ENCODE results near the gene PTPRCAP.
"Not testable (repeated sequence)": the region's sequence is repeated elsewhere in the genome, so short reads cannot be mapped to it uniquely, and the experiment has no call there.

PTPRCAP gene

DNA sequence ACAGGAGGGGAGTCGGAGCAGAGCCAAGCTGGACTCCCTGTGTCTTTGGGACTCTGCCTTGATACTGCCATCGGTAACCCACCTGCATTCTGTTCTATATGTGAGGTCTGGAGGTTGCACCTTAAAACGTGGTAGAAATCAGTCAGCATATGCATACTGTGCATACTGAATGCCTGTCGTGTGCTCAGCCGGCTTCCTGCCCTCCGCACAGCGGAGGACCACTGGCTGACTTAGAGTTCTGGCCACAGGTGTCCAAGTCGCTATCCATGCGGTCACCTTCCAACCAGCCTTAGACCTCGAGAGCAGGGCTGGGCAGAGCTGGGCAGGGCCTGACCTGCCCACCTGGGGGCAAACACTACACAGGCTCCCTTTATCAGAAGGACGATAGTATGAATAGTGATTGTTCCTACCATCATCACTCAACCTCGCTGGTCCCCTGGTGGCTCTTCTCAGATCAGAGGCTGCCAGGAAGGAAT is 29.8 kb downstream of the PTPRCAP start:
- DNase-seq = no peak

DNA sequence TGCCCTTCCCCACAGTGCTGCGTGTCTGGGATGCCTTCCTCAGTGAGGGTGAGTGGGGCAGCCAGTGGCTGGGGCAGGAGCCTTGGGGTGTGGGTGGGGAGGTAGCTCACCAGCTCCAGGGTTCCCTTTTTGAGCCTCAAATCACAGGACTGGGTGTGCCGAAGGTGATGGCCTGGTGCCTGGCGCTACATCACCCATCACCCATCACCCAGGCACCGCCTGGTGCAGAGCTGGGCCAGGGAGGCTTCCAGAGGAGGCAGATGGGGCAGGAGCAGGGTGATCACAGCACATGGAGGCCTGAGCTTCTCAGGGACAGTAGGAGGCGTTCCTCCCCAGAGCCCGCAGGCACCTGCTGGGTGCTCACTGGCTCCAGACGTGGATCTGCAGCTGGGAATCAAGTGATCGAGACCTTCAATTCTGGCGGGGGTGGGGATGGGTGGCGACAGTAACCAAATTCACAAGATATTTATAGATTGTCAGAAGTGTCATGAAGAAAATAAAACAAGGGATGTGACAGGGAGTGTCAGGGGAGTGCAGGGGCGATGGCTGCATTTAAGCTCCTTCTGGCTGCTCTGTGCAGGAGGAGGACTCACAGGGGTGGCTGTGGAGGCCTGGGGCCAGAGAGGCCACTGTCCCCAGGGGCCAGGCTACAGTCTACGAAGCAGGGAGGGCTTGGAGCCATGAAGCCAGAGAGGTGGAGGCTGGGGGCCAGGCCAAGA is 30.4 kb downstream of the PTPRCAP start:
- DNase-seq = no peak

DNA sequence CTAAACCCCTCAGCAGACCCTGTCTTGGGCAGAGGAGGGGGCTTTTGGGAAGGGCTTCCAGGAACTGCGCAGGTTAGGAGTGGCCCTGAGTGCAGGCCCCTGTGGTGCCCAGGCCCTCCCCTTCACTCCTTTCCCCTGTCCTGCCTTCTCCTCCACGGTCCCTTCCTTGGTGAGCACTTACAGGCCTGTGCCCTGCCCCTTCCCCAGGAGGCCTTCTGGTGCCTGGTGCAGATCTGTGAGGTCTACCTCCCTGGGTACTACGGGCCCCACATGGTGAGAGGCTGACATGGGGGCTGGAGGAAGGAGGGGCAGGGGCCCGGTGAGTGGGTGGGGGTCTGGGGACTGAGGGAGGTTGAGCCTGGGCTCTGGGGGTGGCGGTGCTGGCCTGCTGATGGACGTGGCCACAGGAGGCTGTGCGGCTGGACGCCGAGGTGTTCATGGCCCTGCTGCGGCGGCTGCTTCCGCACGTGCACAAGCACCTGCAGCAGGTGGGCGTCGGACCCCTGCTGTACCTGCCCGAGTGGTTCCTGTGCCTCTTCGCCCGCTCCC is 31.0 kb downstream of the PTPRCAP start:
- DNase-seq = no peak

DNA sequence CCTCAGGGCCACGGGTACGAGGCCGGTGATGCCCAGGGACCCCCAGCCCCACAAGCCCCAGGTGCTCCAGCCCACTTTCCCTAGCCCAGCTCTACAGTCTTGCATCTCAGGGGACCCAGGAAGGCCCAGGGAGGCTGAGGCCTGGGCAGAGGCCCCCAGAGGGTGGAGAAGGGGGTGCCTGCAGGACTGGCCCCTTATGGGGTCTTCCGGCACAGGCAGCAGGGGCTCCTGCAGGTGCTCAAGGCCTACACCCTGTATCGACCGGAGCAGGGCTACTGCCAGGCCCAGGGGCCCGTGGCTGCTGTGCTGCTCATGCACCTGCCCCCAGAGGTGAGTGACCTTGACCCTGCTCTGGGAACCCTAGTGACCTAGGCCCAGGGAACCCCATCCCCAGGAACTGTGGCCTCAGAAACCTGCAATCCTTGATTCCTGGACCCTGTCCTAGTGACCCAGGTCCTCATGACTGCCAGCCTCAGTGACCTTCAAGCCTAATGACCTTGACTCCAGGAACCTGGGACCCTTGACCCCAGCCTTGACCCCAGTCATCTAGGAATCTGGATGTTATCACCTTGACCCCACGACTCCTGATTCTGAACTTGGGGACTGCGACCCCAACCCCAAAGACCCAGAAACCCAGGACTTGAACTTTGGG is 31.7 kb downstream of the PTPRCAP start:
- no peak for DNase-seq

DNA sequence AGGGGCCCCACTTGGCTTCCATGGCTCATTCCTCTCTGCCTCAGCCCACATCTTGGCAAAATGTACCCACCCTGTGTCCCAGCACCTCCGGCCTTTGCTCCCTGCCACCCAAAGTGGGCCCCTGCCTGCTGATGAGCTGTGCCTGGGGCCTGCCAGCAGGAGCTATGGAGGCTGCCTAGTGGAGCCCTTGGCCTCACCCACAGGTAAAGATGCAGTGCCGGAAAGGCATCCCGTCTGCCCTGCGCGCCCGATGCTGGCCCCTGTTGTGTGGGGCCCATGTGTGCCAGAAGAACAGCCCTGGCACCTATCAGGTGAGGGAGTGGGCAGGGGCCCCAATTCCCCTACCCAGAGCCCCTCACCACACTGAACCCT is 32.3 kb downstream of the PTPRCAP start:
- no peak for DNase-seq

DNA sequence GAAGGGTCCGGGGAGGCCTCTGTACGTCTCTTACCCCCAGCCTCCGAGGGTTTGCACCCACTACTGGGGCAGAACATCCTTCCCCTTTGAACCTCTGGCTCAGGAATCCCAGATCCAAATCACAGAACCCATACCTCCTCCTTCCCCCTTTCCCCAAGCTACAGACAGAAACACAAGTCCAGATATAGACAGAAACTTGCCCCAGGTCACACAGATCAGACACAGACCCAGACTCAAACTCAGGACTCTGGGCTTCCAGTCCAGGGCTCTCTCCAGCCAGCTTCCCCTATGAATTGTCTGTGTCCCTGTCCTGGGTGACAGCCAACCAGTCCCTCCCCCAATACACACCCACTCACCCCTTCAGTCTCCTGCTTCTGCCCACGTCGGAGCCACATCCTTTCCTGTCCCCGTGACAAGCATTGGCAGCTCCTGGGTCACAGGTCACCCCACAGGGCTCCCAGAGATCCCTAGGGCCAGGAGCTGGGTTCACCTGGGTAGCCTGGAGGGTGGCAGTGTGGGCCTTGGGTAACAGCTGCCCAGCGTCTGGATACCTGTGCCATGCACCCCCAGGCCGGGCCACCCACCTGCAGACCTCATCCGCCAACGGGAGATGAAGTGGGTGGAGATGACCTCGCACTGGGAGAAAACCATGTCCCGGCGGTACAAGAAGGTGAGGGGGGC is 32.8 kb downstream of the PTPRCAP start:
- peak; percentile 44 for DNase-seq

DNA sequence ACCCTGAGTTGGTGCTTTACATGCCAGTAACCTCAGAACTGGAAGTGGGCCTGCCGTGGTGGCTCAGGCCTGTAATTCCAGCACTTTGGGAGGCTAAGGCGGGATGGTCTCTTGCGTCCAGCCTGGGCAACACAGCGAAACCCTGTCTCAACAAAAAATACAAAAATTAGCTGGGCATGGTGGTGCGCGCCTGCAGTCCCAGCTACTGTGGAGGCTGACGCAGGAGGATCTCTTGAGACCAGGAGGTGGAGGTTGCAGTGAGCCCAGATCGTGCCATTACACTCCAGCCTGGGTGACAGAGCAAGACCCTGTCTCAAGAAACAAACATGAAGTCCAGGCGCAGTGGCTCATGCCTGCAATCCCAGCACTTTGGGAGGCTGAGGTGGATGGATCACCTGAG is 34.4 kb downstream of the PTPRCAP start:
- not testable (repeated sequence) for DNase-seq

DNA sequence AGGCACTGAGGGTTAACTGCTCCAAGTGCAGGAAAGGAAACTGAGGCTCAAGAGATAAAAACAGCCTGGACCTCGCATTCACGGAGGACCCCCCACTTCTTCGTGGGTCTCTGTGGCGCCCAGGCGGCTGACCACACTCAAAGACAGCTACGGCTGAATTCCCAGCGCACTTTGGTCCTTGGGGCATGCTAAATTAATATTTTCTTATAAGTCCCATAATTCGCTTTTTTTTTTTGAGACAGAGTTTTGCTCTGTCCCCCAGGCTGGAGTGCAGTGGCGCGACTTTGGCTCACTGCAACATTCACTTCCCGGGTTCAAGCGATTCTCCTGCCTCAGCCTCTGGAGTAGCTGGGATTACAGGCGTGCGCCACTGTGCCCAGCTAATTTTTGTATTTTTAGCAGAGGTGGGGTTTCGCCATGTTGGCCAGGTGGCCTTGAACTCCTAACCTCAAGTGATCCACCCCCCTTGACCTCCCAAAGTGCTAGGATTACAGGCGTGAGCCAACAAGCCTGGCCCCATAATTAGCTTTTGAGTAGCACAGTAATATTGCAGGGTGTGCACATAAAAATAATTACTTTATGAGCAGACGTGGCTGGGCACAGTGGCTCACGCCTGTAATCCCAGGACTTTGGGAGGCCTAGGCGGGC is 35.2 kb downstream of the PTPRCAP start:
- DNase-seq = not testable (repeated sequence)

DNA sequence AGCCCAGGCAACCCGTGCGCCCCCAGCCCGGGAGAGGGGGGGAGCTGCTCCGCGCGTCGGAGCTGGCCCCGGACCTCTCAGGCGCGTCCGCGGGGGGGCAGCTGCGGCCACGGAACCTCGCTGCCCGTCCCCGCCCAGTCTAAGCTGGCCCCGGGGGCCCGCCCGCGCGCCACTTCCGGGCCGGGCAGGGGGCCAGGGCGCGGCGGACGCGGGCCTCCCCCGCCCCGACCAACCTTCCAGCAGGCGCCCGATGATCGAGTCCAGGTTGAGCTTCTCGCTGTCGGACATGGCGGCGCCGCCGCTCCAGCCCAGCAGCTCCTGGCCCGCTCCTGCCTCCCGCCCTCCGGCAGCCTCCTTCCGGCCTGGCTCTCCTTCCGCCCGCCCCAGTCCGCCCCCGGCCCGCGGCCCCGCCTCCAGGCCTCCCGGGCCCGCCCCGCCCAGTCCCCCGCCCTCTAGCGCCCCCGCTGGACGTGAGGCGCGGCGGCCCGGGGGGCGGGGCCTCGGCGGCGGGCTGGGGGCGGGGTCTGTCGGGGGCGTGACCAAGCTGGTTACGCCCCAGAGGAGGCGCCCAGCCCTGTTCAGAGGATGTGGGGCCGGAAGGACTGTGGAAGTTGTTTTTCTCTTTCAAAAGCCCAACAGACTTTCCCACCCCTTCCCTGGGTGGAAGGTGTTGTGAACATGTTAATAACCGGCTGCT is 35.8 kb downstream of the PTPRCAP start, which contains the start of gene PPP1CA:
TSS of gene PPP1CA (minus strand) at position 364 of the 697 bp plus-strand sequence. CDS start at position 288, 76 bp downstream.
- DNase-seq = peak; percentile 96

DNA sequence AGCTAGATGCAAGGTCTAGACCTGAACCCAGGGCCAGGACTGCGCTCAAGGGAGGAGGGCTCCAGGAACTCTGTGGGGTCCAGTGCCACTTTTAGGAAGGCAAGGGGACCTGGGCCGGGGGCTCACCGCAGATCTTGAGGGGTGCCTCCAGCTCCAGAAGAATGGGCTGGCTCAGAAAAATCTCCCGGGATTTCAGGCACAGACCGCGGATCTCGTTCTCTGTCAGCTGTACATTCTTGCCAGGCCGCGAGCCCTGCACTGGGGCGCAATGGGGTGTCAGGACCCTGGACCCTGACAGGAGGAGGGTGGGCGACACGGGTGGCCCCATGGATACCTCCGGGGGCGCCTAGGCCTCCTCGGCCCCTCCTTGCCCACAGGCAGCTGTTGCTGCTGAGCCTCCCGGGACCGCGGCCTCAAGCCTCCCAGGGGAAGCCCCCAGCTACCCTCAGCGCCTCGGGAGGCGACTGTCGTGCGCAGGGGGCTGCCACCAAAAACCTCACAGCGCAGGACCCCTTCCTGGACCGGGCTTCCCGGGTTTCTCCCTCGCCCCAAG is 36.5 kb downstream of the PTPRCAP start:
- DNase-seq = no peak

DNA sequence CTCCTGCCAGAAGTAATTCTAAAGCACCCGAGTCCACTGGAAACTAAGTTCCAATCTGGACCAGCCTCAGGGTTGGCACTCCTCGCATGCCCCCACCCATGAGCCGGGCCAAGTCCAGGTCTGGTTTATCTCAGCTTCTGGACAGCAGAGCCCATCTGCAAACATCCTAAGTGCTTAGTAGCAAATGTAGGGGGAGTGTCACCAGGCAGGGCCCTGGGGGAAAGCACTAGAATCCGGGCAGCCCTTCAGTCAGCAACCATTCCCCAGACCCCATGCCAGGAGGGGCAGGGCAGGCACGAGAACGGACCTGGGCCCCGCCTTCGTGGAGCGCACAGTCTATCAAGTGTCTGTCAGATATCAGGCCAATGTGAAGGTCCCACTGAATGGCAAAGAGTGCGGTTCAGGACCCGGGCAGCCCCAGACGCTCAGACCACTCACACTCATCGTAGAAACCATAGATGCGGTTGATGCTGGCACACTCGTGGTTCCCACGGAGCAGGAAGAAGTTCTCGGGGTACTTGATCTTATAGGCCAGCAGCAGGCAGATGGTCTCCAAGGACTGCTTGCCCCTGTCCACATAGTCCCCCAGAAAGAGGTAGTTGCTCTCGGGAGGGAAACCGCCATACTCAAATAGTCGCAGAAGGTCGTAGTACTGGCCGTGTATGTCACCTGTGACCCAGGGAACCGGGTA is 37.1 kb downstream of the PTPRCAP start:
- DNase-seq = no peak

DNA sequence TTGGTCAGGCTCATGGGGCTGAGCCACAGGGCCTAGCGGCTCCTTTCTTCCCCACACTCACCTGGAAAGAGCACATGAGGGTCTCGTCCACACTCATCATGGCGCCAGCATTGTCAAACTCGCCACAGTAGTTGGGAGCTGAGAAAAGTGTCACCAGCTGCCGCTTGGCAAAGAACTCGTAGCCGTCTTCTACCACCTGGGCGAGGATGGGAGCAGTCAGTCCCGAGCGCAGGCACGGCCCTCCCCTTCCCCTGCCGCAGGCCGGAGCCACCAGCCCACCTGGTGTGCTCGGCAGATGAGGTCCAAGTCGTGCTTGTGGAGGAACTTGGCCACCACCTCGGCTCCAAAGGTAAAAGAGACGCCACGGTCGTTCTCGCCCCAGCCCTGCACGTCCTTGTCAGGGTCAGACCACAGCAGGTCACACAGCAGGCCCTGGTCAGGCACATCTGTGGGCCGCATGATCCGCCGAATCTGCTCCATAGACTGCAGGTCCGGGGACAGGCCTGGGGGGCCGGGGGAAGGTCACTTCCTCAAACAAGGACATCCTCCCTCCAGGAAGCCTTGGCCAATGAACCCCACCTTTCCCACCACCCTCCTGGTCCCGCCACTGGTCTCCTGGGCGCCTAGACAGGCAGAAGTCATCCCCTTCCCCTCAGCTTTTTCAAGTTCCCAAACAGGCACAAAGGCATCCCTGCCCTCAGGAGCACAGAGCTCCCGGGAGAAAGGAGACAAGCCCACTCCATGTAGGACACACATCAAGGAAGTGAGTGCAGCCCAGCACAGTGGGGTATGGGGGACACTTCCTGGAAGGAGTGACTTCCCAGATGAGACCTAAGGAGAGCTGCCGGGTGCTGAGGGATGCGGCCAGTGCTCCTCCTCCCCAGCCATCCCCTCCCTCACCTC is 38.6 kb downstream of the PTPRCAP start:
- no peak for DNase-seq

DNA sequence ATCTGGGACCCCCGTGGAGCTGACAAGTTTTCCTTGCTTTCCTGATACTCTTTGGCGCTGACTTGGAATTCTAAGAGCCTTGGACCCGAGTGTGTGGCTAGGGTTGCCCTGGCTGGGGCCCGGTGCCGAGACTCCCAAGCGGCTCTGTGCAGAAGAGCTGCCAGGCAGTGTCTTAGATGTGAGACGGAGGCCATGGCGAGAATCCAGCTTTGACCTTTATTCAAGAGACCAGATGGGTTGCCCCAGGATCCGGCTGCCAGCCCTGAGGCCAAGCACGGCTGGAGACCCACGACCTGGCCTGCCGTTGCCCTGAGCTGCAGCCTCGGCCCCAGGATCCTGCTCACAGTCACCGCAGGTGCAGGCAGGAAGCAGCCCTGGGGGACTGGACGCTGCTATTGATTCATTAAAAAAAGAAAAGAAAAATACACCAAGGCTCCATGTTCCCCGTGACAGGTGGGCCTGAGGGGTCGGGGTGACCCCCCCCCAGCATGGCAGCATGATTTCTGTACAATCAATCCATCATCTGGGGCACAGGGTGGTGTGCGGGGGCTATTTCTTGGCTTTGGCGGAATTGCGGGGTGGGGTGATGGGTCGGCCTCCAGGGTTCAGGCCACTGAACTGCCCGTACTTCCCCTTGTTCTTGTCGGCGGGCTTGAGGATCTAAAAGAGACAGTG is 39.4 kb downstream of the PTPRCAP start:
- no peak for DNase-seq

DNA sequence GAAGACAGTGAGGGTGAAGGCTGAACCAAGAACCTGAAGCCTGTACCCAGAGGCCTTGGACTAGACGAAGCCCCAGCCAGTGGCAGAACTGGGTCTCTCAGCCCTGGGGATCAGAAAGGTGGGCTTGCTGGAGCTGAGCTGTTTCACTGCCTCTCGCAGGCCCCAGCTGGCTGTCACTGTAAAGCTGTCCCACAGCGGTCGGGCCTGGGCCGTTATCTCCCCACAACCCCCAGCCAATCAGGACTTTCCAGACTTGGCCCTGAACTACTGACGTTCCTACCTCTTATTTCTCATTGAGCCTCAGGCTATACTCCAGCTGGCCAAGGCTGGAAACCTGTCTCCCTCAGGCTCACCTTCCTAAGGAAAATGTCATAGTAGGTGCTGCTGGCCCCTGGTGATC is 39.9 kb downstream of the PTPRCAP start:
- no peak for DNase-seq

DNA sequence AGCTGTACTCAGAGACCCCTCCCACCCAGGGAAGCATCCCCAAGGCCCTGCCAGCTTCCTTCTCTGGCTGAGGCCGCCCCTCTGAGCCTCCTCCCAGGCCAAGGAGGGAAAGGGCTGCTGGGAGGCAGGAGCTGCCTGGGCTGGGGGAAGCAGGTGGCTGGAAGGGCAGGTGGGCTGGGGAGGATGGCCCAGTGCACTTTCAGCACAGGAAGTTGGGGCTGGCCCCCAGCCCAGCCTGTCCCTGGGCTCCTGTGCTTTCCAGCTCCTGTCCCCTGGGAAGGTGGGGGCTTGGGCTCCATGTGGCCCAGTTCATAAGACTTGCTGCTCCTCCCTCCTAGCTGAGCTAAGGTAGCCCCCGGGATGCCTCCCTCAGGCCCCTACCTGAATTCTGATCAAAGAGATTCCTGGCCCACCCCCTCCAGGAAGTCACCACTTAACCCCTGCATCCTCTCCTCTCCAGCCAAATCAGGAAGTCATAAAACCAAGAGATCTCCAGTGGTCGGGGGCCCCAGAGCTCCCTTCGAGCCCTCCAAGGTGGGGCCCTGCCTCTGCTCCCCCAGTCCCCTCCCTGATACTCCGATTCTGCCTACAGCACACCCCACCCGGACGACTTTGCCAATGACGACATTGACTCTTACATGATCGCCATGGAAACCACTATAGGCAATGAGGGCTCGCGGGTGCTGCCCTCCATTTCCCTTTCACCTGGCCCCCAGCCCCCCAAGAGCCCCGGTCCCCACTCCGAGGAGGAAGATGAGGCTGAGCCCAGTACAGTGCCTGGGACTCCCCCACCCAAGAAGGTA is 40.7 kb downstream of the PTPRCAP start:
- DNase-seq = no peak

DNA sequence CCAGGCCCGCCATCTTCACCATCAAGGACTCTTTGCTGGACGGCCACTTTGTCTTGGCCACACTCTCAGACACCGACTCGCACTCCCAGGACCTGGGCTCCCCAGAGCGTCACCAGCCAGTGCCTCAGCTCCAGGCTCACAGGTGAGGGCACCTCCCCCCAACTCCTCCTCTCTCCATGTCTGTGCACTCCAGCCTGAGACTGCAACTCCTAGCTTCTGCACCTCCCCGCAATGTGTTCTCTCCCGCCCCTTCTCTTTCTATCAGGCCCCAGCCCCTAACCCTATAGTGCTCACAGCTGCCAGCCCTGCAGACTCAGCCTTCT is 41.3 kb downstream of the PTPRCAP start:
- DNase-seq = no peak

DNA sequence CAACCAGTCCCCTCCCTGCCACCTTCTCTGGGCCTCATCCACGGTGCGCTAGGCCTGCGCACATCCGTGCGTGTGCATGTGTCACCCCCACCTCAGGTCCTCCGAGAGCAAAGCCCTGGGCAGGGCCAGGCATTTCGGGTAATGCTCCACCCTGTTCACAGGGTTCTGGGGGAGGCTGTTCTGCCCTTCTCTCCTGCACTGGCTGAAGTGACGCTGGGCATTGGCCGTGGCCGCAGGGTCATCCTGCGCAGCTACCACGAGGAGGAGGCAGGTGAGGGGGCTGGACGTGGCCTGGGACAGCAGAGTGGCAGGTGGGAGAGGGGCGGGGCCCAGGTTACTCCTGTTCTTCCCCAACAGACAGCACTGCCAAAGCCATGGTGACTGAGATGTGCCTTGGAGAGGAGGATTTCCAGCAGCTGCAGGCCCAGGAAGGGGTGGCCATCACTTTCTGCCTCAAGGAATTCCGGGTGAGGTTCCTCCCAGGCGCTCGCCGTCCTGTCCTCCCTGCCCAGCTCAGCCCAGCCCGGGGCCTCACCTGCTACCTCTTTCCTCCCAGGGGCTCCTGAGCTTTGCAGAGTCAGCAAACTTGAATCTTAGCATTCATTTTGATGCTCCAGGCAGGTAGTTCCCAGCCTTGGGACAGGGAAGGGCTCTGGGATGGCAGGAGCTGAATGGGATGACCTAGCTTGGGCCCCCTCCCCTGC is 41.8 kb downstream of the PTPRCAP start:
- DNase-seq = no peak

DNA sequence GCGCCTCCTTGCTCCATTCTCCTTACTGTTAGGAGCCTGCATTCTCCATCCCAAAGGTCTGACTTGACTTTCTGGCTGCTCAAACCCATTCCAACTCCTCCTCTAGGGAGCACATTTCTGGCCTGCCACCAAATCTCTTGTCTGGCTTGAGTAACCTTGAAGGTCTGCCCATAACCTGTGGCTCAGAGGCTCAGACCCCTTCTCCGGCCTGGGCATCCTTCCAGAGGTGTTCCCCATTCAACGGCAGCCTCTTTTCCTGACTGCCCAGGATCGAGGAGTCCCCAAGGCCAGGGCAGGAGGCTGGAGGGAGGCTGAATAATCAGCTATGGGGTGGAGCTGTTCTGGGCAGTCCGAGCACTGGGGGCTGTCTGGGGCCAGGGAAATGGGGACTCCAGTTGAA is 43.5 kb downstream of the PTPRCAP start:
- DNase-seq = no peak

Measured in suppressor macrophage treated with lipopolysaccharide for 4 hours (primary cell).